Sigmoid colon (tissue), 4 donors: ENCODE measurements around the gene CDK19.

Source experiments
- EP300 ChIP-seq, 4 donors: sonication (generic); formaldehyde crosslinking; IDR thresholded peaks; one replicate each; pipeline ENCODE4 v1.6.1; 2017; ENCODE audit warnings: antibody characterized with exemption in 4 of 4
- TF ChIP-seq, protein P1 (sequence below), 4 experiments: fragments of 450-650 bp in 3 of 4; fragments of 200-600 bp in 1 of 4; IDR thresholded peaks; one replicate each; pipeline ENCODE4 v1.5.1; 2016 to 2019; ENCODE audit warnings: antibody characterized with exemption in 4 of 4, mild to moderate bottlenecking in 3 of 4, moderate library complexity in 2 of 4

DNA sequence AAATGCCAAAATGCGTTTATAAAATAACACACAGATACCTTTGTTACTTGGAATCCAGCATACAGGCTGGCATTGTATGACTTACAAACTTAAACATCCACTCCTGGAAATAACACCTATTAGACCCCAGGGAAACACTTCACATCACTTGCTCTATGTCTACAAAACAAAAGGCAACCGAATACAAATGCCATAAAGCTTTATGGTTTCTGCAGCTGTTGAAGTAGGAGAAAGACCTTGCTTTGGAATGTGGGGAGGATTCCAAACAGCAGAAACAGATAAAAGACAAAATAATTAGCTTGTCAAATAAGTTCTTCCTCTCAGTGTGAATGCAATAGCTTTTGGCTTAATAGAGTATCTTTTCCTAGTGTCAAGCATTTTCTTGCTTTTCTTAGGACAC lies 49.6 kb upstream of the CDK19 start:
- TF ChIP-seq EP300 (IDR thresholded peaks at IDR 0.05), result no peak
- TF ChIP-seq, protein P1, sequence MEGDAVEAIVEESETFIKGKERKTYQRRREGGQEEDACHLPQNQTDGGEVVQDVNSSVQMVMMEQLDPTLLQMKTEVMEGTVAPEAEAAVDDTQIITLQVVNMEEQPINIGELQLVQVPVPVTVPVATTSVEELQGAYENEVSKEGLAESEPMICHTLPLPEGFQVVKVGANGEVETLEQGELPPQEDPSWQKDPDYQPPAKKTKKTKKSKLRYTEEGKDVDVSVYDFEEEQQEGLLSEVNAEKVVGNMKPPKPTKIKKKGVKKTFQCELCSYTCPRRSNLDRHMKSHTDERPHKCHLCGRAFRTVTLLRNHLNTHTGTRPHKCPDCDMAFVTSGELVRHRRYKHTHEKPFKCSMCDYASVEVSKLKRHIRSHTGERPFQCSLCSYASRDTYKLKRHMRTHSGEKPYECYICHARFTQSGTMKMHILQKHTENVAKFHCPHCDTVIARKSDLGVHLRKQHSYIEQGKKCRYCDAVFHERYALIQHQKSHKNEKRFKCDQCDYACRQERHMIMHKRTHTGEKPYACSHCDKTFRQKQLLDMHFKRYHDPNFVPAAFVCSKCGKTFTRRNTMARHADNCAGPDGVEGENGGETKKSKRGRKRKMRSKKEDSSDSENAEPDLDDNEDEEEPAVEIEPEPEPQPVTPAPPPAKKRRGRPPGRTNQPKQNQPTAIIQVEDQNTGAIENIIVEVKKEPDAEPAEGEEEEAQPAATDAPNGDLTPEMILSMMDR (IDR thresholded peaks at IDR 0.05), result no peak
